HL-60/S4 treated with phorbol 12-myristate 13-acetate at 8.2 ng/mL for 4 days and 3 days (cell line): ENCODE data around the gene GDPGP1.

Experiments
- in situ Hi-C: fragments of 300-500 bp; cut with MboI; formaldehyde crosslinking; loops from 2 replicates; pipeline ENCODE4 v1.15.0; 2022; ENCODE audit warnings: low sequenced_read_pairs

The GDPGP1 gene

DNA sequence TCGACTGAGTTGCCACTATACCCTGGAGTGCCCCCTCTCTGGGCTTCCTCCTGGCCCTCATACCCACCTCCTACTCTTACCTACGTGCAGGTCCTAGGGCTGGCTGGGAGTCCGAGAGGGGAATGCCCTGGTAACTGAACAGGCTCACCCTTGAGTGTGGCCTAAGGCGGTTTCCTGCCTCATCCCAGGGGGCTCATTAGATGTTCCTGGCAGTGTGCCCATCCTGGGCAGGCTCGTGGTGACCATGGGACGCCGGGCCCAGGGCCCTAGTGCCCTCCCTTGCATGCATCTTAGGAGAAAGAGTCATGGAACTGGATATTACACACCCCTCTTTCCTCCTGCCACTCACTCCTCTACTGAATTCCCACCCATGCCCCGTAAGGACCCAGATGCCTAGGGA, 30.1 kb upstream of the GDPGP1 start:
- in situ Hi-C loops = no loop called here

- in situ Hi-C loops = no loop called here
Measured at GRCh38 chr15:90205050-90205848, 28.8 kb upstream of the GDPGP1 start.

- in situ Hi-C loops = no loop called here
Measured at GRCh38 chr15:90205886-90206285, 28.1 kb upstream of the GDPGP1 start.

- in situ Hi-C loops = no loop called here
Measured at GRCh38 chr15:90207252-90207651, 26.8 kb upstream of the GDPGP1 start.

DNA sequence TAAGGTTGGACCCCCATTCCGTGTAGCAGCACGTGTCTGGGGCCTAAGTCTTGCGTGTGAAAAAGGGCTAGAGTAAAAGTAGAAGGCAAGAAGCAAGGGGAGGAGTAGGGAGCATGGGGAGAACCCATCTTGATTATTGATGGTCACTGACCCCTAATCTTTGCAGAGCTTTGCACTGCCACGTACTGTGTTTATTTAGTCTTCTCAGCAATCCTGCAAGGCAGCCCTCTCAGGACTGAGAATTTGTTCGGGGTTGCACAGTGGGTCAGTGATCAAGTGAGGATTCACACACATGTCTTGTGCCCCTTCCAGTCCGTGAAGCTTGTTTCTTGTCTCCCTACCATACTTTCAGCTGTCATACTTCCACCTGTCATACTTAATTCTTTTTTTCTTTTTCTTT, 25.7 kb upstream of the GDPGP1 start:
- in situ Hi-C loops = no loop called here

GRCh38 chr15:90209591-90209990, 24.4 kb upstream of the GDPGP1 start:
- in situ Hi-C loops = no loop called here

GRCh38 chr15:90210593-90210992, 23.4 kb upstream of the GDPGP1 start:
- in situ Hi-C loops = no loop called here

GRCh38 chr15:90211009-90211408, 23.0 kb upstream of the GDPGP1 start:
- in situ Hi-C loops = no loop called here

- in situ Hi-C loops = no loop called here
Measured at GRCh38 chr15:90211440-90212143, 22.4 kb upstream of the GDPGP1 start.

DNA sequence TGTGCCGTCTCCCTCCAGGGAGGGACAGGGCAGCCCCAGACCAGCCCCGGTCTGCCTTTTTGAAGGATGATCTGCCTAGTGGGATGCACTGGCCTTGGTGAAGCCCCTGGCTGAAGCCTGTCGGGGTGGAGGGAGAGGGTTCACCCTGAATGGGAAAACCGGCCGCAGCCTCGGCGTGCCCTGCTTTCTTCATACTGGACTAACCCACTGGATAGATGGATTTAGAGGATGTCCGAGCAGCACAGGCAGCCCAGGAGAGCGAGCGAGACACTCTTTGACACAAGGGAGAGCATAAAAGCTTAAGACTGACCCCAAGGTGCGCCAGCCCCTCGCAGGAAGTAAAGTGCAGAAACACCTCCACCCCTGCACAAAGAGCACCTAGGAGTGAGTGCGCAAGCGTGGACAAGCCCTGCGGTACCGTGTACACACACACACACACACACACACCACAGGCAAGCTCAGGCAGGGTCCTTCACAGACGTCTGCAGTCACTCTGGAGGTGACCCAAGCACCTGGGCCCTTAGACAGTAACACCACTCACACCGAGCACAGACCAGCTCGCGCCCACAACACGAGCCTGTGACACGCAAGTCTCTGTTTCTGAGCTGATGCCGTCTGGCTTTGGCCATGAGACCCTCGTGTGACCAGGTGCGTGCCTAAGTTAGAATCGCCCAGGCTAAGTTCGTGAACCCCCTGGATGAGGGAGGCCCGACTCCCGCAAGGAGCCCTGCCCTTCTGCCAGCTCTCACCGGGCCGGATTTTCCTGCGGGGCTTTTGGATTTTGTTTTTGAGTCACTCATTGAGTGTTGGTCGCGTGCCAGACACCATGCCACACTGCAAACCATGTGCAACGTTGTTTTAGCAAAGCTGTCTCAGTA, 21.5 kb upstream of the GDPGP1 start:
- in situ Hi-C loops = no loop called here

DNA sequence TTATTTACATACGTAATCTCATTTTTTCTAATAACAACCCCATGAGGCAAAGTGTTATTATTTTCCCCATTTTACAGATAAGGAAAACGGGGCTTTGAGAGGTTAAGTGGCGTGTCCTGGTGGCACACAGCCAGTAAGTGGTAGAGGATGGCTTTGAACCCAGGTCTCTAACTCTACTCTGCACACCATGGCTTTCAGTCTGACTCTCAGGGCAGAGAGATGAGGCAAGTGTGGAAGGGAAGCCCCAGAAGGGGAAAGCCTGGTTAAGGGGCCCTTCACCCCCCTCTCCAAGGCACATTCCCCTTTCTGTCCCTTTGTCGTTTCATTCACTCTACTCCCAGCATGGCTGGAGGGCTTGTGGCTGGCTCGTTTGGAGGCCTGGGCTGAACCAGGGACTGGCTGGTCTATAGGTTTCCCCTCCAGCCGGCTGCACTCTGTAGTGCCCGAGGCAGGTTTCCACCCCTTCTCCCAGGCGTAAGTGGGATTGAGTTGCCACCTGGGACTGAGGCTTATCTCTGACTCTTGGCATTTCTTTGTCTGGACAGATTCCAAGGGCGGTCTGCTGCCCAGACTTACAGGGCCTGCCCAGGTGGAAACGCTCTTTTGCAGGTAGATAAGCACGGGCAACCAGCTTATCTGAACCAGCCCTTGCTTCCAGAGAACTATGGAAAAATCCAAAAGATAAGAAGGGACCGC, 20.7 kb upstream of the GDPGP1 start:
- in situ Hi-C loops = no loop called here

DNA sequence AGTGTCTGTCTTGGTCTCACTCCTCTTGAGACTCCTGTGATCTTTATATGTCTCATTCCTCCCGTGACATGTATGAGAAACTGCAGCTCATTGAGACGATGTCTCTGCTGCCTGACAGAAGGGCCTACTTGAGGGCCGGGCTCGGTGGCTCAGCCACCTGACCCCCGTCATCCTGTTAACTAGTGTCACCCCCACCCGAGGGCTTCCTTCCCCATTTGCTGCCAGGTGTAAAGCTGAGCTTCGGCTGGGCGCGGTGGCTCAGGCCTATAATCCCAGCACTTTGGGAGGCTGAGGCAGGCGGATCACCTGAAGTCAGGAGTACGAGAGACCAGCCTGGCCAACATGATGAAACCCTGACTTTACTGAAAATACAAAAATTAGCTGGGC, 20.2 kb upstream of the GDPGP1 start:
- in situ Hi-C loops = no loop called here

DNA sequence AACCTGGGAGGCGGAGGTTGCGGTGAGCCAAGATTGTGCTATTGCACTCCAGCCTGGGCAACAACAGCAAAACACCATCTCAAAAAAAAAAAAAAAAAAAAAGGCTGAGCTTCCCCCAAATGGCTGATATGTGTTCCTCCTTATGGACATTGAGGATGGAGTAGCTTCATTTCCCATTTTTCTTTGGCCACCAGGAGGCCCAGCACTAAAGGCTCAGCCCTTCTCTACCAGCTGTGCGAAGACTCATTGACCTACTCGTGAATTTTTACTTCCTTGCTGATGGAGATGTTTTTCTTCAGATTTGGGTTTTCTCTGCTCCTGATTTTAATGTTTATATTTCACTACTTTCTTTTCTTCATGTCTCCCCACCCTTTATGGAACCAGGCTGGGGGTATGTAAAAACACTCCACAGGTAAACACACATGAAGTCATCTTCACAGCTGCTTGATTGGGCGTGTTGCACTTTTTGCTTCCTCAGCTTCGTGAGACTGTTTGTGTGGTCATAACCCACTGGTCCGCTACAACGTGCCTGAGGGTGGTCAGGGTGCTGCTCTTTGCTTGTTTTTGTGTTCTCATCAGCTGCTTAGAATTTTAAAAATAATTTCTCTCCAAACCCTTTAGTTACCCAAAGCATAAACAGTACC, 19.3 kb upstream of the GDPGP1 start:
- in situ Hi-C loops = no loop called here

DNA sequence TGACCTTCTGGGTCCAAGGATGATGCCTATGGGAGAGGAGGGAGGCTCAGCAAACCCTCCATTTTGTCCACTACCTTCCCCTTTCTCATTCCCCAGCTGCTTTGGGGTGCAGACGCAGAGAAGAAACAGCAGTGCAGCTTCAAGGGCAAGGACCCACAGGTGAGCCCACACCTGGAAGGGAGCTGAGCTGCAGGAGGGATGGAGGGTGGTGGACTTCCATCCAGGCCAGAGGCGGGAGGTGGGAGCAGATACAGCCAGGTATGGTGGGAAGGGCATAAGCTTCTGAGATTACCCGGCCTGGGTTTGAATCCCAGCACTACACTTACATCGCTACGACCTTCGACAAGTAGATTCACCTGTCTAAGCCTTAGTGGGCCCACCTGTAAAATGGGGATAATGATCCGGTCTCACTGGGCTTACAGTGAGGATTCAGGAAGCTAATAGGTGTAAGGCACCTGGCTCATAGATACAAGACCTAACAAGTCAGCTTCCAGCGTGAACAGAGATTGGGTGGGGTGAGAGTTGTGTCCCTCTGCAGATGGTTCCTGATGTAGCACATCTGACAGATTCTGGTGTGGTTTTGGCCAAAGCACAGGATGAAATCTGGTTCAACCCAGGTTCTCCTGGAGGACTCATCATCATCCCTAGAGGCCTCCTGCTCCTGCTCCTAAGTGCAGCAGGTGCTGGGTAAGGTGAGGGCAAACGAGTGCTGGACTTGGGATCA, 16.2 kb upstream of the GDPGP1 start:
- in situ Hi-C loops = no loop called here

DNA sequence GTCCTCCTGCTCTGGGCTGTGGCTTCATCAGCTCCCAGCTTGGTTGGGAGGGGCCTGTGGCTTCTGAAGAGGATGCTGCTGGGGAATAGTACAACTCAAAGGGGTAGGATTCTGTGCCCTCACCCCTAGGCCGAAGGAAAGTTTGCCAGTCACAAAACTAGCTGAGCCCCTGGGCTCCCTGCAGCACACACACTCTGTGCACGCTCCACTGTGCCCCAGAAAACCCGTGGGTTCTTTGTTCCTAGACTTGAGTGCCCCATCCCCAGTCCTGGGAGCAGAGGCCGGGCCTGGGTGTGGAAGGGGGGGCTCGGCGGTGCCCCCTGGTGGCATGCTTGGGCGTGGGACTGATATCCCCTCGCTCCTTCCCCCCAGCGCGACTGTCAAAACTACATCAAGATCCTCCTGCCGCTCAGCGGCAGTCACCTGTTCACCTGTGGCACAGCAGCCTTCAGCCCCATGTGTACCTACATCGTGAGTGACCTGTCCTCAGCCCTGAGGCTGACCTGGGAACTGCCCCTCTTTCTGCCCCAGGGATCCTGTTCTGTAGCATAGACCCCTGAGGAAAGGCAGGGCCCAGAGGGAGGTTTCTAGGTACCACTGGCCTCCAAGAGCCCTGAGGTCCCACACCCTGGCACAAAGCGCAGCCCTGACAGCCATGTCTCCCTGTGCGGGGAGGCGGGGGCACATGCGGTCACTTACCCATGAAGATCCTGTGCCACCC, 14.4 kb upstream of the GDPGP1 start:
- in situ Hi-C loops = loop anchor here (10.0 kb wide), 1 partner anchor 55 kb away; no protein-coding TSS in a partner anchor

GRCh38 chr15:90221246-90221900, 12.6 kb upstream of the GDPGP1 start:
- in situ Hi-C loops = loop anchor here (10.0 kb wide), 1 partner anchor 57 kb away; no protein-coding TSS in a partner anchor

DNA sequence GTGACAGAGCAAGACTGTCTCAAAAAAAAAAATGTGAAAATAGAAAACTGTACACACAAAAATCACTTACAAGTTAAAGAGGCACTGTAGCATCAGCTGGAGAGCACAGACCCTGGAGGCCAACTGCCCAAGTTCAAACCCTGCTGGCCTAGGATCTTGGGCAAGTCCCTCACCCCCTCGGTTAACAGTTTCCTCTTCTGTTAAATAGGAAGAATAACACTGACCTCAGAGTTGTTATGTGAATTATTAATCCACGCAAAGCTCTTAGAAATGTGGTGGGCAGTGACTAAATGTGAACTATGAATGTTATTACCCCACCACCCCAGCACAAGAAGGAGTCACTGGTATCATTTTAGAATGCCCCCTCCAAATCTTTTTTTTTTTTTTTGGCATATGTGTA, 11.5 kb upstream of the GDPGP1 start:
- in situ Hi-C loops = loop anchor here (10.0 kb wide), 1 partner anchor 58 kb away; no protein-coding TSS in a partner anchor

- in situ Hi-C loops = loop anchor here (10.0 kb wide), 1 partner anchor 59 kb away; no protein-coding TSS in a partner anchor
Measured at GRCh38 chr15:90223441-90224165, 10.4 kb upstream of the GDPGP1 start.
